Left renal pelvis (tissue), 4 donors: ENCODE data around the gene SYNDIG1. TPM values are rescaled to one million over a fixed set of nuclear protein-coding genes. Genes with fewer than 3 reads are reported as not detected.

Experiments
- DNase-seq, 4 donors: peaks; one replicate each; pipeline ENCODE4 v3.0.0-alpha.2; 2013; ENCODE audit warnings: low read depth in 4 of 4, low spot score in 3 of 4
- polyA plus RNA-seq, 4 donors: library from polyadenylated mRNA; unstranded; fragments of 120-200 nt; gene quantifications; one replicate each; pipeline ENCODE4 v1.2.1, GENCODE V29; 2013; ENCODE audit not compliant: insufficient read length in 4 of 4

SYNDIG1 gene
- polyA plus RNA-seq, 4 donors: 1.4 to 9.3 (median 8.8) TPM

- DNase-seq: no peak
Measured at GRCh38 chr20:24649787-24650490, 180.5 kb downstream of the SYNDIG1 start.

- DNase-seq: no peak
Measured at GRCh38 chr20:24651171-24651975, 181.9 kb downstream of the SYNDIG1 start.

DNA sequence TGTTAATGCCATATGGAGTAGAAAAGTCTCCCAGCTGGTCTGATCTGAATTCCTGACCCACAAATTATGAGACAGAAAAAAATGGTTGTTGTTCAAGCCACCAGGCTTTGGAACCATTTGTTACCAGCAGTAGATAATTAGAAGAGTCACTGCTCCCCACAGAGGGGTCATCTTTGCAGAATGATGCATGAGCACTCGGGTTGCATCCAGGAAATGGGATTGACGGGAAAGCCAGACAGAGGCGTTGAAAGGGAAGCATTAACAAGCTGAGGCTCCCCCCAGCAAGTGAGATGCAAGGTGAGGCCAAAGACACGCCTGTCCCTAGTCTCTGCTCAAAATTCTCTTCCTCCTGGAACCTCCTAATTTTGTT, 182.5 kb downstream of the SYNDIG1 start:
- DNase-seq: no peak

GRCh38 chr20:24653306-24653705, 183.9 kb downstream of the SYNDIG1 start:
- no peak for DNase-seq

GRCh38 chr20:24654425-24654824, 185.0 kb downstream of the SYNDIG1 start:
- no peak for DNase-seq

- no peak for DNase-seq
Measured at GRCh38 chr20:24656391-24656790, 187.0 kb downstream of the SYNDIG1 start.

DNA sequence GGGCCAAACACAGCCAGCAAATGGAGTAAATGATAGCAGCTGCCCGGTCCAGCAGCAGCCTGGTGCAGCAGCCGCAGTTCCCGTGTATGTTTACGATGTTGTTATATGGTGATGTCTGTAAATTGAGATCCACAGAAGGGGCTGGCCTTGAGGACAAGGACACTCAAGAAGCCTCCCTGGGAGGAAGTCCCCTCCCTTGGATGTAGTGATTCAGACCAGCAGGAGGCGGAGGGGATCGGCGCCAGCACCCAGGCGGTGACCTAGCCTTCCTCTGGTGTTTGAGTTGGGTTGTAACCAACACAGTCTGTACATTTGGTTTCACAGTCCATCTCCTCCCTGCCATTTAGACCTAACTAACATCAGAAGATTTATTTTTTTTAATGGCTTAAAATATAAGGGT, 187.8 kb downstream of the SYNDIG1 start:
- peak in 2 of 4 donors; percentile 29 to 50 for DNase-seq

- DNase-seq: no peak
Measured at GRCh38 chr20:24657878-24658620, 188.6 kb downstream of the SYNDIG1 start.

DNA sequence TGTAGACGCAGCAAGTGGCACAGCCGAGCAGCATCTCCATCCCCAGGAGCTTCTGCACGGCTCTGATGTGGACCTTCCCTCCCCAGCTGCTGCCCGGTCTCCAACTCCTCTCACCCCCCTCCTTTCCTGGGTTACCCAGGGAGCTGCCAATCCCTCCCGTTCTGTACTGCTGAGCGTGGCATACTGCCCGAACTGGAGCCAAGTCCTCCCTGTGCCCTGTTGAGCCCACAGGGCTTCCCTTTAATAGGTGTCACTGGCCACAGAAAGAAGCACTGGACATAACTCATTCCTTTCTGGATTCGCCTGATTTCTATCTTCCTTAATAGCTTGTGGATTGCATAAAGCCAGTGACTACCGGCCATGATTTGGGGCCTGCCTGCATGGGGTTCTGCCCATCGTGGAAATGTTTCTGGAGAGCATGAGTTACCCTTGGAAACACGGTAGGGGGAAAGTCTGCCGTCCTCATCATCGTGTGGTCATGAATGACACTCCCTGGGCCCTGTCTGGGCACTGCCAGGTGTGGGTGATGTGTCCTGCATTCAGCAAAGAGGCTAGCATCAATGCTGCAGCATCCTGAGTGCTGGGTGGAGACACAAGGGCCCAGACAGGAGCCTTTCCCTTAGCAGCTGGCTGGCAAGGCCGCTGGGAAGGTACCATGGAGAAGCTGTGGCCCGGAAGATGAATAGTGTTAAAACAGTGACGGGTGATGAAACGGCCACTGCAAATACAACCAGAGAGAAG, 189.7 kb downstream of the SYNDIG1 start:
- DNase-seq: no peak

GRCh38 chr20:24659835-24660234, 190.4 kb downstream of the SYNDIG1 start:
- DNase-seq: no peak

- no peak for DNase-seq
Measured at GRCh38 chr20:24660651-24661050, 191.2 kb downstream of the SYNDIG1 start.

DNA sequence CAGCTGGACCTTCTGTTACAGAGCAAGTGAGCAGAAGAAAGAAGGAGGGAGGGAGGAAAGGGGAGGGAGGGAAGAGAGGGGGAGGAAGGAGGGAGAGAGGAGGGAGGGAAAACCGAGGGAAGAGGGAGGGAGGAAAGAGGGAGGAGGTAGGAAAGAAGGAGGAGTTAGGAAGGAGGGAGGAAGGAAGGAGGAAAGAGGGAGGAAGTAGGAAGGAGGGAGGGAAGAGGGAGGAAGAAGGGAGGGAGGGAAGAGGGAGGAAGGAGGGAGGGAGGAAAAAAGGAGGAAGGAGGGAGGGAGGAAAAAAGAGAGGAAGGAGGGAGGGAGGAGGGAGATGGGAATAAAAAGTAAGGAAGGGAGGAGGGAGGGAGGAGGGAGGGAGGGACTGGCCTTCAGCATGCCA, 191.8 kb downstream of the SYNDIG1 start:
- no peak for DNase-seq

DNA sequence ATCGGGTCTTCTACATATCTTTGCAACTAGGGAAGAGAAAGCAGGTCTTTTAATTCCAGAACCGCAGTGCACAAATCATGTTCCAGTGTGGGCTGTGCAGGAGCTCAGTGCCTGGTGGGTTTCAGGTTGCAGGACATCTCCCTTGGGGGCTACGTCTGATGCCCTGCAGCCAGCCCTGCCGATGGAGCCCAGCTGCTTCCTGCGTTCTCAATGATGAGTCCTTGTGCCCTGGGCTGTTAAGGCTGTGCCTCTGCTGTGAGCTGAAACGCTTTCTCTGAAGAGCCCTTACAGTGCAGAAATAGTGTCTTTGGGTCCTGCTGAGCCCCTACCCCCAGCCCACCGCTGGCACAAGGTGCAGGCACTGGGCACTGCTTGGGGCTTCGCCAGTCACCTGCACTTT, 192.9 kb downstream of the SYNDIG1 start:
- DNase-seq: no peak

DNA sequence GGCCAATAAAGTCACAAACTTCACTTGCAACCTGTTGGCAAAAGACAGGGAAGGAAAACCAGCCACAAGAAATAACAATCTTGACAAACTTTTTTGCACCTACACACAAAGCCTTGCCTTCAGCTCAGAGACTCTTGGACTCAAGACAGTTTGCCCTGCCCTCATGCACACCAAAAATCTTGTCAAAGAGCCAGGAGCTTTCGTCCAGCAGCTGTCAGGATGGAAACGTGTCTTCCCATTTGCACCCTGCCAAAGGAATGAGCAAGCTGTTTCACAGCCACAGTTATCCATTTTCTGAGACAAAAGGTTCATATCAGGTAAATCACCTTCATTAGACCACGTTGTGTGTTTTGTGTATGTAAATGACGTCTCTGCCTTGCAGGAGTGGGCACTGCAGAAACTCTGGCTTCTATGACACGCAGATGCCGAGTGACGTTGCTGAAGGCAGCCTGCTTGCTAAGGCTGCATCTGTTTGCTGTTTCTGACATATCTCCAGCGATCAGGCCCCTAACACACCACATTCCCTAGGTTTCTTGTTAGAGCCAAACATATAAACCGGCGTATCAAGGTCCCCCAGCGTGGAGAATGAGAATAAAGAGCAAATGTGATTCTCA, 193.4 kb downstream of the SYNDIG1 start:
- DNase-seq: no peak

DNA sequence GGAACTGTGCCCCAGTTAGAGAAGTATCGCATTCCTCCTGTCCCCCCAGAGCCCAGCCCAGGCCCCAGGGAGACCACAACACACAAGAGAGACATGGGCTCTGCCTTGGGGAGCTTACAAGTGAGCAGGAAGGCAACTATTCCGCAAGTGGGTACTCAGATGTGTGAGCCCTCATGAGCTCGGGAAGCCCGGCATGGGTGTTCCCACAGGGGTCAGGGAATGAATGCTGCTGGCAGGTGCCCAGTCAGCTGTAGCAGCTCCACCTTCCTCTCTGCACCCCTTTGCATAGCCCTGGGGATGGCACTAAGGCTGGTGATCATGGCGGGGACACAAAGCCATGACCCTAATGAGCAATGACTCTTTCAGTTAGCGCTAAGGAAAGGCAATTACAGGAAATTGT, 194.1 kb downstream of the SYNDIG1 start:
- DNase-seq: no peak

DNA sequence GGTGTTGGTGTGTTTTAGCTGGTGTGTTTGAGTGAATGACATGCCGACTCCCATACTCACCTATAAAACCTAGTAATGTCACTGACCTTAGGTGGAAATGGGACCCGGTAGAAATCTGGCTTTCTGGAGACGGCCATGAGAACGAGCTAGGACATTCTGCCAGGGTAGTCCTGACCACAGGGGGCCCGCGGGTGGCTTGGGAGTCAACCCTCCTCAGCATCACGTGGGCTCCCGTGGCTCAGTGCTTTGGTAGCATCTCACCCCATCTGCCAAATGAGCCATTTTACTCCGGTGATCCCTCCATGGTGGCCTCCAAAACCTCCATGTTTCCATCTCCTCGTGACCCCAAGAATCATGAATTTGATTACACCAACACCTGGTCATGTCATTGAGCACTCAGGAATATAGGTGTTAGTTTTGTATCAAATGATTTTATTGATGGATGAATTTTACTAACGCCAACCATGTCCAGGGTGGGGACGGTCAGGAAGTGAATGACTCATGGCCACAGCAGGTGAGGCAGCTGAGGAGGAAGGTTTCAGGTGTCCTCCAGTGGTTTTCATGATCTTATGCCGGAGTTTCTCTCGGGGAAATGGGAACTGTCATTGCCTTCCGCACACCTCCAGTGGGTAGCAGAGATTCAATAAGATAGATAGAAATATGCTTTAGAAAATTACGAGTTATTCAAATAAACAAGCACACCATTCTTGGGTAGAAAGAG, 195.0 kb downstream of the SYNDIG1 start:
- no peak for DNase-seq

DNA sequence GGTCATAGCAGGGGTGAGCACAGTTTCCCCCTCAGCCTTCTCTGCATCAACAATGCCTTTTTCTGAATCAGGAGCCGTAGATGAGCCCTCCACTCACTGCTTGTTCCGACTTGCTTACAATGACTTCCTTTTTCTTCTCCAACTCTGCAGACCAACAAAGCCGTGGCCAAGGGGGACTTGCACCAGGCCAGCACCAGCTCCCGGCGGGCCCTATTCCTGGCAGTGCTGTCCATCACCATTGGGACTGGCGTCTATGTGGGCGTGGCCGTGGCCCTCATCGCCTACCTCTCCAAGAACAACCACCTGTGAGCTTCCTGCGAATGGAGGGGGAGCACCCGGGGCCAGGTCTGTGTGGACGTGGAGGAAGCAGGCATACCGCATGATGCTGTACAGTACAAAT, 195.8 kb downstream of the SYNDIG1 start:
- no peak for DNase-seq

GRCh38 chr20:24665741-24666191, 196.3 kb downstream of the SYNDIG1 start:
- no peak for DNase-seq

DNA sequence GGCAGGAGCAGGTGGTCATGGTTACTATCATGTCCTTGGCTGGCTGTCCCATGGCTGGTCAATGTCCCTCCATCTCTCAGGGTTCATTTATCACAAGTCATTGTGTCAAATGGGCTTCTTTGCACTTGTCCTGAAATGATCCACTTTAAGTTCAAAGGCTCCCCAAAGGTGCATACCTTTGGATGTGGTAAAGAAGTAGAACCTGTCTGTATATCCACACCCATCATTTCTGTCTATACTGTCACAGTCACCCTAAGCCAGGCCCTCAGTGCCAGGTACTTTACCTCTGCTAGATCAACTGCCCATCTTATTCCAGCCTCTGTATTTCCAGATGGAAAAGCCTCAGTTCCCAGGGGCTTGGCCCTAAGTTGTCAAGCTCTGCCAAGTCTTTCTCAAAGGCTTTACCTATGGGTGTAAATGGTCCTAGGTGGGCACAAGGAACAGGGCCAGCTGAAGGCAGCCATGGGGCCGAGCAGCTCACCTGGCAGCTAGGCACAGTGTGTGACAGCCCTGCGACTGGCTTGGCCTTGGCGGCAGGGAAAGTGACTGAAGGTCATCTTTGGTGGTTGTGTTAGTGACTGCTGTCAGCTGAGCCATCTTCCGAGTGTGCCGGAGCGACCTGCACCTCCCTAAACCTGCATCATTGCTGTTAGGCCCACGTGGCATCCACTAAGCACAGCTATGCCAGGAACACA, 198.4 kb downstream of the SYNDIG1 start:
- no peak for DNase-seq
